Measurements from ENCODE around the gene XG. TPM values are rescaled to one million over a fixed set of nuclear protein-coding genes. Genes with fewer than 3 reads are reported as not detected.

XG gene
- total and polyA plus RNA-seq, 9 of the 15 experiments (the other 6 are each of a cell fraction or from before 2014, with no cell fraction given) = 0.03 to 0.12 TPM; not detected in 7

DNA sequence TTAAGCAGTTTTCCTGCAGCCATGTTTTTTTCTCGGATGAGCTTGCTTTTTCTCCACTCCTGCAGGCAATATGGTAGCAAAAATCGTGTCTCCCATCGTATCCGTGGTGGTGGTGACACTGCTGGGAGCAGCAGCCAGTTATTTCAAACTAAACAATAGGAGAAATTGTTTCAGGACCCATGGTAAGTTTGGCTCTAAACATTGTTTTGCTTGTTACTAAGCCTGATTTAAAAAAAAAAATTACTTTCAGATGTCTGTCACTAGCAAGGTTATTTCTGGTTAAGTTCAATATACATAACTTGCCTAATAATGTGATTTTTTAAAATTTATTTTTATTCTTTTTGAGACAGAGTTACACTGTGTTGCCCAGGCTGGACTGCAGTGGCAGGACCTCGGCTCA, 59.4 kb downstream of the XG start:
- TF ChIP-seq ZNF512 (tag; IDR thresholded peaks at IDR 0.05) = no peak
- no peak for TF ChIP-seq GABPA (tag; conservative IDR thresholded peaks at IDR 0.05; ENCODE audit: low read depth)
- TF ChIP-seq ETS2 (tag; IDR thresholded peaks at IDR 0.05; ENCODE audit: borderline replicate concordance, poor library complexity, severe bottlenecking) = no peak
- TF ChIP-seq IFI16 (CRISPR knock-in tag; IDR thresholded peaks at IDR 0.05) = no peak
- TF ChIP-seq ETV5 (CRISPR knock-in tag; IDR thresholded peaks at IDR 0.05; ENCODE audit: low read depth) = no peak
- TF ChIP-seq NFE2 (IDR thresholded peaks at IDR 0.05; ENCODE audit: low read depth) = no peak
- TF ChIP-seq XRCC5 (IDR thresholded peaks at IDR 0.05; ENCODE audit: low read depth, low read length) = no peak
- TF ChIP-seq NCOR1 (IDR thresholded peaks at IDR 0.05) = no peak
- TF ChIP-seq ZNF274 (IDR thresholded peaks at IDR 0.05; ENCODE audit: borderline replicate concordance, low read depth, low read length) = no peak
- no peak for TF ChIP-seq HNRNPH1 (optimal IDR thresholded peaks at IDR 0.05; ENCODE audit: low read depth, low read length)
- no peak for TF ChIP-seq MGA (IDR thresholded peaks at IDR 0.05)
- H3K27me3 ChIP-seq (ENCODE audit: control insufficient read depth in 2 of 2, insufficient read depth in 2 of 2, low read length in 2 of 2) = no peaks in the 10 kb centered on the region
- no peaks in the 10 kb centered on the region for H3K4me1 ChIP-seq (replicated peaks in 1 of 2; ENCODE audit: control insufficient read depth in 2 of 2, insufficient read depth in 2 of 2, low read length in 2 of 2)
- intact Hi-C loops (cut with micrococcal nuclease) = no loop called here
- H3K79me2 ChIP-seq (ENCODE audit: control insufficient read depth, insufficient read depth, low read length) = no peaks in the 10 kb centered on the region
- ATAC-seq (no peak), DNase-seq (ENCODE audit: extremely low read depth in 1 of 4, low spot score in 3 of 4) (no peak), FAIRE-seq (no peak)
- no peaks in the 10 kb centered on the region for H3K9me3 ChIP-seq (replicated peaks; ENCODE audit: control insufficient read depth, insufficient read depth, low read depth, low read length)
- ChIA-PET CTCF (ENCODE audit: low intra/inter-chr PET ratio) (no interaction called here), POLR2A (interaction anchor here (0.6 kb wide), 1 partner anchor 1002 kb away, joined by 3 read pairs; no protein-coding TSS in a partner anchor)
- no peak overlapping the region for H3K9ac ChIP-seq (ENCODE audit: insufficient read depth in 1 of 2, low read depth in 2 of 2, low read length in 2 of 2)
- no peak overlapping the region for H3K27ac ChIP-seq (ENCODE audit: extremely low read depth, low read depth, low read length)
- no peak overlapping the region for H2AFZ ChIP-seq (ENCODE audit: low read depth, low read length)
- H4K20me1 ChIP-seq (replicated peaks; ENCODE audit: control insufficient read depth, insufficient read depth, low read length) = no peaks in the 10 kb centered on the region
- 22% methylated on average over 5 of the region's 5 CpGs for WGBS (ENCODE audit: insufficient coverage, low coverage, missing lambda C conversion rate)
- in situ Hi-C loops (cut with MboI) = loop anchor here (5.0 kb wide), 1 partner anchor 164 kb away; no protein-coding TSS in a partner anchor
- H3K4me3 ChIP-seq = no peak overlapping the region
- BruUV-seq (replicated peaks) = no TSS peak
- no peak overlapping the region for H3K4me2 ChIP-seq (ENCODE audit: insufficient read depth, low read length)
- H3K9me1 ChIP-seq (ENCODE audit: control insufficient read depth, insufficient read depth, low read length) = no peaks in the 10 kb centered on the region
- no peaks in the 10 kb centered on the region for H3K36me3 ChIP-seq (ENCODE audit: control insufficient read depth, insufficient read depth, low read length)
